ENCODE results near the gene MTG2.
A peak's percentile ranks its signal among the peaks of the same experiment; 100 is the strongest.

Gene MTG2

GRCh38 chr20:62186096-62186426 is 3.2 kb downstream of the MTG2 start:
- no peaks in the 10 kb centered on the region for H3K27me3 Mint-ChIP-seq (ENCODE audit: low read depth)
- peaks cover 11% of the 10 kb centered on the region for H3K4me1 Mint-ChIP-seq
- no peaks in the 10 kb centered on the region for H3K9me3 Mint-ChIP-seq
- peaks cover 10% of the 10 kb centered on the region for H3K36me3 Mint-ChIP-seq (ENCODE audit: low read depth)
- H3K27ac Mint-ChIP-seq = no peak overlapping the region
- TF ChIP-seq CTCF (IDR thresholded peaks at IDR 0.05; ENCODE audit: unreplicated experiment in 3 of 3) = no peak
- H3K4me3 Mint-ChIP-seq = peak overlapping the region in 1 of 3 experiments; percentile 62

- TF ChIP-seq CTCF (IDR thresholded peaks at IDR 0.05; ENCODE audit: unreplicated experiment in 3 of 3) = no peak
- Mint-ChIP-seq H3K4me3 (peak overlapping the region; percentile 36 to 77 (median 62)), H3K36me3 (ENCODE audit: low read depth) (peaks cover 10% of the 10 kb centered on the region), H3K9me3 (no peaks in the 10 kb centered on the region), H3K27ac (no peak overlapping the region), H3K4me1 (peaks cover 11% of the 10 kb centered on the region), H3K27me3 (ENCODE audit: low read depth) (no peaks in the 10 kb centered on the region)
Measured at GRCh38 chr20:62186887-62187866, 4.3 kb downstream of the MTG2 start.

- Mint-ChIP-seq H3K9me3 (no peaks in the 10 kb centered on the region), H3K27me3 (ENCODE audit: low read depth) (no peaks in the 10 kb centered on the region), H3K27ac (no peak overlapping the region), H3K4me3 (no peak overlapping the region), H3K36me3 (ENCODE audit: low read depth) (peaks cover 15% of the 10 kb centered on the region), H3K4me1 (peaks cover 6% of the 10 kb centered on the region)
- no peak for TF ChIP-seq CTCF (IDR thresholded peaks at IDR 0.05; ENCODE audit: unreplicated experiment in 3 of 3)
Measured at GRCh38 chr20:62190639-62191411, 8.0 kb downstream of the MTG2 start.

- Mint-ChIP-seq H3K4me3 (no peak overlapping the region), H3K4me1 (peaks cover 2% of the 10 kb centered on the region), H3K27ac (no peak overlapping the region), H3K36me3 (ENCODE audit: low read depth) (peaks cover 16% of the 10 kb centered on the region), H3K9me3 (no peaks in the 10 kb centered on the region), H3K27me3 (ENCODE audit: low read depth) (no peaks in the 10 kb centered on the region)
- no peak for TF ChIP-seq CTCF (IDR thresholded peaks at IDR 0.05; ENCODE audit: unreplicated experiment in 3 of 3)
Measured at GRCh38 chr20:62191781-62192559, 9.1 kb downstream of the MTG2 start.

- no peak overlapping the region for H3K27ac Mint-ChIP-seq
- peaks cover 16% of the 10 kb centered on the region for H3K36me3 Mint-ChIP-seq (ENCODE audit: low read depth)
- no peaks in the 10 kb centered on the region for H3K27me3 Mint-ChIP-seq (ENCODE audit: low read depth)
- no peak overlapping the region for H3K4me3 Mint-ChIP-seq
- TF ChIP-seq CTCF (IDR thresholded peaks at IDR 0.05; ENCODE audit: unreplicated experiment in 3 of 3) = no peak
- no peaks in the 10 kb centered on the region for H3K4me1 Mint-ChIP-seq
- no peaks in the 10 kb centered on the region for H3K9me3 Mint-ChIP-seq
Measured at GRCh38 chr20:62192635-62193034, 9.8 kb downstream of the MTG2 start.

All from nephron (organoid).